GM18907 (cell line): Measurements from ENCODE around the gene CD59.

Experiments used
- ATAC-seq: cut with Tn5 transposase; IDR thresholded peaks from one replicate; pipeline ENCODE4 v1.9.1; 2021; ENCODE audit warnings: mild to moderate bottlenecking, moderate library complexity; ENCODE audit not compliant: unreplicated experiment

CD59 gene, protein sequence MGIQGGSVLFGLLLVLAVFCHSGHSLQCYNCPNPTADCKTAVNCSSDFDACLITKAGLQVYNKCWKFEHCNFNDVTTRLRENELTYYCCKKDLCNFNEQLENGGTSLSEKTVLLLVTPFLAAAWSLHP

DNA sequence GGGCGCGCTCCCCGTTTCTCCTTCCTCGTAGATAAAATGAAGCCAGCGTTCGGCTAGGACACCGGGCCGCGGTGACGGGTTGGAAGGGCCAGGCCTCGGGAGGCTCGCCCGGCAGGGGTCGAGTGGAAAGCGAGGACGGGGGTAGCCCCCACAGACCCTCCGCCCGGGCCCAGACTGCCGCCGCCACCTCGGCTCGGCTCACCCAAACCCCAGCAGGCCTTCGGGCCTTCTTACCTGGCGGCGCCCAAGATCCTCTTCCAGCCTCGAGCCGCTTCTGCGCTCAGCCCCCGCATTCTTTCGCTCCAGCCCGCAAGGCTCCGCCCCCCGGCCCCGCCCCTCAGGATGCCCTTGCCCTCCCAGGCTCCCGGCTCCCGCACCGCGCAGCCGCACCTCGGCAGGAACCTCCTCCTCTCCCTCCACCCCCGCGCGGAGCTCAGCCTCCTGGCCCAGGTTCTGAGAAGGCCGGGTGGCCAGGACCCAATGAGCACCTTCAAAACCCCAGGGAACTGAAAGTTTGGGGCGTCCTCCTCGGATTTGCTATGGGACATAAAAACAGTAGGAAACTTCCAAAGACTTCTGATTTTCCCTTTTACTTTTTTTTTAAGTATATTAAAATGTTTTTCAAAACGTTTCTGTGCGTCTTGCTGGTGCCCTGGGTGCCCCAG, at the start of gene CD59:
Gene CD59 (minus strand): TSS at position 276 of the 665 bp plus-strand sequence. CDS start 13,978 bp downstream, outside the sequence.
- peak; percentile 61 for ATAC-seq

DNA sequence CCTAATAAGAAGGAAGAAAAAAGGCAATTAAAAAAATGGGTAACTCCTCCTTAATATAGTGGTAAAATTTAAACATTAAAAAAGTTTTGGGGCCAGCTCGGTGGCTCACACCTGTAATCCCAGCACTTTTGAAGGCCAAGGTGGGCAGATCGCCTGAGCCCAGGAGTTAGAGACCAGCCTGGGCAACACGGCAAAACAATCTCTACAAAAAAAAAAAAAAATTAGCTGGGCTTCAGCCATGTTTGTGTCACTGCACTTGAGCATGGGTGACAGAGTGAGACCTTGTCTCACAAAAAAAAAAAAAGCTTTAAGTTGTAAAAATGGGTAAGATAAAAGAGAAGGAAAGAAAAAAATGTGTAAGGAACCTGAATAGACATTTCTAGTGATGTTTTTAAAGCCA, 49.4 kb upstream of the CD59 start:
- ATAC-seq = no peak

DNA sequence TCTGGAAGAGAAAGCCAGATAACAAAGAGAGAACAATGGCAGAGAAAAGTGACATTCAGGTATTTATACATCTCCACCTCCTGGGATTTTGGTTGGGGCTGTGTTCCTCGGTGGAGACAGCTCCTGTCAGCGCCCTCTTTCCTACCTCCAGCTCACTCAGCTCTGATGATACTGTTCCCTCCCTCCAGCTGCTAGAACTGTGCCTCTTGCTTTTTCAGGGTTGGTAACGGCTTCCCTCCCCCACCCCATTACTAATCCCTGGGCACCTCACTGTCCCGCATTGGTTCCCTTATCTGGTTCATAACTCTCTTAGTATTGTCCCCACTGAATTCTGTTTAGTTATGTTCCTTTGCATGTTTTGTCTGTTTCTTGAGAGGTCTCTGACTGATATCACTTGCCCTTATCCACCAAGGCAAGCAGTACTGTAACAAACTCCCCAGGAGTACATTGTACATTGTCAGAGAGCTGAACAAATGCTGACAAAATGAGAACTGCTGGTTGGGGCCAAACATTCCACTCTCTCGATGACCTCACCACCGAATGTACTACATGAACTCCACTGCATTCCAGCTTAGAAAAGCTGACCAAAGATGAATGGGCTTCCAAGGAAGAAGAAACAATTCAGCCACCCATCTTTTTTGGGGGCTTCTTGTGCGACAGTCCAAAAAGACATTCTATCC, 43.8 kb upstream of the CD59 start:
- ATAC-seq = no peak

DNA sequence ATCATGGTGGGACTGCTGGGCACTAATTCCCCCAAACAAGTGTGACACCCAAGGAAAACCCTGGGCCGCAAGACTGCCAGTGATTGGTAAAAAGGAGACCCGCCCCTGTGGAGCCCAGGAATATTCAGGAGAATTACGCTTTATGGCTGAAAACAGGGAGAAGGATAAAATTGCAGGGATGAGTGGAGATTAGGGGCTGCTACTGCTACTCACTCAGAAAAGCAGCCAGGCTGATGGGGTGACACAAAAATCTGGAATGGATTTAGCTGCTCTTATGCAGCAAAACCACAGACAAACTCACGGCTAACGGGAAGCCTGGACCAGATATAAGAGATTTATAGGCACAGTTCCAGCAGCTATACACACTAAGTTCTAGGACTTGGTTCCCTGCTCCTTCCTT, 42.5 kb upstream of the CD59 start:
- ATAC-seq = no peak

DNA sequence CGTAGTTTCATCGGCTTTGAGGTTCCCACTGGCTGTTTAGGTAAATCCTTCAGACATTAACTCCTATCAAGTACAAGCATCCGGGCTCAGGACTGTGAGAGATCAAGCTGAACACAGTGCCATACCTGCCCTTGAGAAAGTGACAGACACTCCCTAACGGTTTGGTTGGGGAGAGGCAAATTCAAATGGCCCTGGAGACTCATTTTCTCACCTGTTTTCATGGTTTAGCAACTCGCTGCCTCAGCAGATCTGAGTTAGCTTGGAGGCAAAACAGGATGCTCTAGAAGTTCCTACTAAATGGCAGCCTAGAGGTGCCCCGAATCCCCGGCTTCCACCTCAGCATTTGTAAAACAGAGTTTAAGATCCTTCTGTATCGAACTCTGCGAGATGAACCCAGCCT, 41.7 kb upstream of the CD59 start:
- no peak for ATAC-seq

DNA sequence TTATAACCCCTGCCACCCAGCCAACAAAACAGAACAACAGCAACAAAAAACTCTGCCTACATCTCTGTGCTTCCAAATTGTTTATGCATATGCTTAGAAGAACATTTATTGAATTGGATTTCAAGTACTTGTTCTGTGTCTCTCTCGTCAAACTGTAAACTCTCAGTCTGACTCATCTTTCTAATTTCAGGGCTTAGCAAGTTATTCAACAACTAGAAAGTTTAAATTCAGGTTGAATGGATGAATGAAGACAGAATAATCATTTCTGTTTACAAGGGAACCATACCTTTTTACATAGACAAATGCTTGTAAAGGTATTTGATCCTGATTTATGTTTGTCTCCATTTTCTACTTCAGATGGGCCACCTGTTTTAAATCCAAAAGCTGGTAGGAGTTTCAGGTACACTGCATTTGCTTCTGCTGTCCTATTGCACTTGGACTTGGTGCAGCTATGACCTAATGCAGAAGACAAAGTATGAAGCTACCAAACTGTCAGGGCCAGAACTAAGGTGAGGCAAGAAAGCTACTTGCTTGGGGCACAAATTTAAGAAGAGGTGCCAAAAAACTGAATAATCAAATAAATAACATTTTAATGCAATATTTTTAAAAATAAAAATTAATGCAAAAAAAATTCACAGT, 39.7 kb upstream of the CD59 start:
- peak; percentile 34 for ATAC-seq

DNA sequence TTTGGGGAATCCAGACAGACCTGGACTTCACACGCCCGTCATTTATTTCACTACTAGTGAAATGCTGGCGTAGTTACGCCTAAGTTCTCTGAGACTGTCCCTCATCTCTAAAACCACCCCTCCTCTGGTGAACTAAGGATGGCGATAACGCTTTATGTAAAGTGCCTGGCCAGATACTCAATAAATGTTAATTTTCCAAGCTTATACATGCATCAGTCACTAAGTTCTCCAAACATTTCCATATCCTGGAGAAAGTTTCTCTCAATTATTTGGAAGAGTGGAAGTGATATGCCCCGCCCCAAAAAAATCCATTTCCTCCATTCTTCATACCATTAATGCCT, 39.2 kb upstream of the CD59 start:
- no peak for ATAC-seq

DNA sequence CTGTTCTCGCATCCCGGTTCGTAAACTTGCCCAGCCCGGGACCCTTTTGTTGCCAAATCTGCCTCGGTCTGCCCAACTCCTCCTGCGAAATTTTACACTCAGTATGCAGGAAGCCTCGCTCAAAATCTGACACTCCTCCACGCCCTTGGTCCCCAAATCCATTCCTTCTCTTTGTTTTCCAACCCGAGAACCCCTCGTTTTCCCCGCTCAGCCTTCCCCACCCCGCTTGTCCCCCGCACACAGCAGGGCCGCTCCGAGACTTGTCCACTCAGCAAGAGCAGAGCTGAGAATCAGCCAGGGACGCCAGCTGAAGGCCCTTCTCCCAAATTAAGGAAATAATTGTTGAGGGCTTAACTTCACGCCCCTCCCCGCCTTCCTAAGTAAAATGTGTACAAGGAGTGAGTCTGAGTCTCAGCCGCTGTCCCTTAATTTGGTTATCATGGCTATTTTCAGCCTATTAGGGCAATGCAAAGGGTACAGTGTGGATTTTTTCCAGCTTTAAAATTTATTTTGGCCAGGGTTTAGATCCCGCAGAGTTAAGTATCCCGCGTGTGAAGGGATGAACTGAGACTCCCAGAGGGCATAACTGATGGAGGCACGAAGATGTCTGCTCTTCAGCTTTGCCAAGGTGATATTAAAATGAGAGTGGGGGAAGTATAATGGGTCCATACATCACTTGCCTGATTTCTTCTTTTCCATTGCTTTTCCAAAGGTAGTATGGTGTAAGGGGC, 38.7 kb upstream of the CD59 start:
- ATAC-seq = no peak

DNA sequence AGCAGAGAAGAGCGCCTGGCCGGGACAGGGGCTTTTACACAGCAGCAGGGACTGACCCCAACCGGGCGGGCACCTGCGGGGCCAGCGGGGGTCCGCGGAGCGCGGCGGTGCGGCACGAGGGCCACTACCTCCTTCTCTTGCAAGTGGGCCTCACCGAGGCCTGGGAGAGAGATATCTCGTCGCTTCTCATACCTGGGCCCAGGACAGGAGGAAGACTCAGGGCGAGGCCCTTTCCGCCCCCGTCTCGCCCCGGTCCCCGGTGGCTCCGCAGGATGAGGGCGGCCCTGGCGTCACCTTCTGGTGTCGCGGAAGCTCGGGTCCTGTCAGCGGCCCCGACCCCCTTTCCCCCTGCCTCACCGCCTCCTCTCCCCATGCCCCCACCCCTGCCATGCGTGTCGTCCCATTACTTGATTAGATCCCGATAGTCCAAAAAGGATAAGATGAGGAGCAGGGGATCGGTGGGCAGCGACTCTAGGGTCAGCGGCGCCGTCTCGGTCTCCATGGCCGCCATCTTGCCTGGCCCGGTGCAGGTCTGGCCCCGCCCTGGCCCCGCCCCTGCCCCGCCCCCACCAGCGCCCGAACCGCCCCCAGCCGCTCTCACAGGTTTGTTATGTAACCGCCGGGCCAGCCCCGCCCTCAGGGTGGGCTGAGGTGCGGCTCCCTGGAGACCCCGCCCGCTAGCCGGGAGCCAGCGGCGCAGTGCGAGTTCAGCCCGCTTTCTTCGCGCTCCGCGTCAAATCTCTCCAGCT, 37.9 kb upstream of the CD59 start, which contains the start of gene FBXO3:
Gene FBXO3 (minus strand): TSS at position 534 of the 749 bp plus-strand sequence. CDS start 23 bp downstream, at position 511.
- peak; percentile 73 for ATAC-seq

DNA sequence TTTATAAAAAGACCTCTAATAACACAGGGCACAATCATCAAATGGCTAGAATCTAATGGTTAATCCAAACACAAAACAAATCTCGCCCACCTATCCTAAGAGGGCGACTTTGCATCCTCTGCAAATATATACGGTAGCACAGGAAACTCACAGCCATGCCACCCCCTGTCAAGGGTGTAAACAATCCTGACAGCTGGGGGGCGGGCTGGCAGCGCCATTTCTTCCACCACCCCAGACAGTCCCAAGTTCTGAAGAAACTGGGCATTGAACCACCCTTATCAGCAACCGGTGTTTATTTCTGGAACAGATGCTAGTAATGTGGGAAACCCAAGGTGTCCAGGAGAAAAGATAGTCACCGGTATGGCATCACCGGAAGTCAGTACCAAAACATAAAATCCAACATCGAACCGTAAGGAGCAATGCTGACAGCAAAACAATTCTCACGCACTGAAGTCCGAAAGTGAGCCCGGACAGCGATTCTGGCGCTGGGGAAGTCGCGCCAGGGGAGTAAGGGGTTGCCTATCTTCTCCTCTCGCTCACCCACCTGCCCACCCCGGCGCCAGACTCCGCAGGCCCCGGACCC, 37.3 kb upstream of the CD59 start:
- peak; percentile 41 for ATAC-seq

DNA sequence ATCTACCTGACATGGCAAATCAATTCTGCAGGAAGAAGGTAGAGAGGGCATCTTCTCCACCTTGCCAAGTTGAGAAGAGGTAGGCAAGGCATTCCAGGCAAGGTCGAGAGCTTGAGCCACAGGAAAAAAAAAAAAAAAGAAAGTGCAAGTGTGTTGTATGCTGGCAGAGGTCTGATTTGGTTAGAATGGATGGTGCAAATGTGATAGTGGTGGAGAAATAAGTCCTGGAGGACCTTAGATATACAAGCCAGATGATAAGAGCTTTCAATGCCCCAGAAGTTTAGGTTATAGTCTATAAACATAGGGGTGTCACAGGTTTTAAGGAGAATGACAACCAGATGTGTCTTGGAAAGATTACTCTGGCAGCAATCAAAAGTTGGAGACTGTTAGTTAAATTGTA, 36.6 kb upstream of the CD59 start:
- ATAC-seq = no peak

DNA sequence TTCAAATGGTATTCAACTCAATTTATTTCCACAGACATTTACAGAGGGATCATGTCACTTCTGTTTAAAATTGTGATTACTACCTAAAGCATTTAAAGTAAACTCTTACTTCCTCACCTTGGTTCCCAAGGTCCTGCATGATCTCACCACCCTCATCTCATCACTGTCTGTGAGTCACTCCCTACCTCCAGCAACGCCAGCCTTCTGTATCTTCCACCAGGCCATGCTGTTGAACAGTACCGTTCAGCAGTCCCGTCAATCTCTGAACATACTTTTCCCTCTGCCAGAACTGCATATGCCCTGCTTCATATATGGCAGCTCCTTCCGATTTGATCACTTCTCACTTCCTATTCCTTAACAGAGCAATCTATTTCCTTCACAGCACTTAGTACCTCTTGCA, 36.1 kb upstream of the CD59 start:
- ATAC-seq = no peak

DNA sequence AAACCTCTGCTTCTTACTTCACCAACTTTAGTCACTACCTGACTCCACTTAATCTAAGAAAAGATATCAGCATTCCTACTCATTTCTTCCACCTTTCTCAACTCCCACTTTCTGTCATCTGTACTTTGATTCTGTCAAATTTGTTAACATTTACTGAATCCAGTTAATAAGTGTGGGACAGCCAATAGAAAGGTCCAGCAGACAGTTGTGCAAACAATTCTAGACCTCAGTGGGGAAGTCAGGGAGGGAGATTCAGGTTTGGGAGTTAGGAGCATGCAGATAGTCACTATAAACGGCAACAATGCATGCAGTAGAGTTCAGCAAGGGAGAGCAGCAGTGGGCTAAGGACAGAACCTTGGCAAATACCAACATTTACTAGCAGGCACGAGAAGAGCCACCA, 34.0 kb upstream of the CD59 start:
- no peak for ATAC-seq

DNA sequence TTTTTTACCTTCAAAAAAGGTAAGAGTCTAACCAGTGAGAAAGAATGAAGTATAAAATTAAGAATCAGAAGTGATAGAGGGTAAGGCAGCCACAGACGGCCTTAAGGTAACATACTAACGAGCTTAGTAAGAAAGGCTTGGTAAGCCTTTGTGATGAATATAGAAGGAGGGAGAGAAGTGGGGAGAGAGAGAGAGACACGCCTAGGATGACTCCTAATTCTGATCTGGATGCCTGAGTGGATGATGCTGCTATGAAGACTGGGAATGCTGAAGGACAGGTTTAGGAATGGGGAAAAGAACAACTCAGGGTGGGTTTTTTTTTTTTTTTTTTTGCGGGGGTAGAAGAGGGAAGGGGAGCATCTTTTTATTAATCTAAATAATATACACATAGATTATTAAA, 33.3 kb upstream of the CD59 start:
- no peak for ATAC-seq

DNA sequence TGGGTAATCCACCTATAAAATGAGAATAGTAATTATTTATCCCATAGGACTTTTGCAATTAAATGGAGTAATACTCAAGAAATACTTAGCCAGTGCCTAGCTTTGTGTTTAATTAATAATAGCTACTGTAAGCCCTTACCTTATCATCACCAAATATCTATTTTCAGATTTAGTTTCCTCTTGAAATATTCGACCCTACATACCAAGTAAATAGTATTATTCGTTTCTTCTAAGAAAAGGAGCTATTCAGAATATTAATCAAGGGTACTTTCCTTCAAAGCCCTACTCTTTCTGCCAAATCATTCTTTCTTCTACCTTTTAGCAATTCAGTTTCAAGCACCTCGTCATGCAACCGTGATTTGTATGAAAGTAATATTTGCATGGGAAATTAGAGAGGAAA, 31.4 kb upstream of the CD59 start:
- ATAC-seq = no peak

DNA sequence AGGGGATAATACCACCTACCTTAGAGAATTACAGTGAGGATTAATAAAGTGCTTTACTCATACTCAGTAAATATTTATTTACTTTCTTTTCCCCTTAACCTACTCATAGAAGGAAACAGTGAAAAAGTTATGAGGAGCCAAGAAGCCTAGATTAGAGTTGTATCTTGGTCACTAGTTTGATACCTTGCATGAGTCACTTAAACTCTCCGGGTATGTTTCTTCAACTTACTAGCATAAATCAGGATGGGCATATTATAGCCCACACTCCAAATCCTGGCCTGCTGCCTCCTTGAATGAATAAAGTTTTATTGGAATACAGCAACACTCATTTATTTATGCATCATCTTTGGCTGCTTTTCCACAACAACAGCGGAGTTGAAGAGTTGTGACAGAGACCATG, 29.9 kb upstream of the CD59 start:
- ATAC-seq = no peak

DNA sequence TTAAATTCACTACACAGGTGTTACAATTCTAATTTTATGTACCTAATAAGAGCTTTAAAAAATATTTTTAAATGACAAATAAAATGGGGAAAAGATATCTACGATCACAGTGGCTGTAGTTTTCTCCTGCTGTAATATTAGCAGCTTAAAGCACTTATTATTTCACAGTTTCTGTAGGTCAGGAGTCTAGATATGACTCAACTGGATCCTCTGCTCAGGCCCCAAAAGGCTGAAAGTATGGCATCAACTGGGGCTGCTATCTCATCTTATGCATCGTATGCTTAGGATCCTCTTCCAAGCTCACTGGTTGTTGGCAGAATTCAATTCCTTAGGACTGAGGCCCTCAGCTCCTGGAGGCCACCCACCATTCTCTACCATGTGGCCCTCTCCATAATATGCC, 25.2 kb upstream of the CD59 start:
- ATAC-seq = peak; percentile 80

DNA sequence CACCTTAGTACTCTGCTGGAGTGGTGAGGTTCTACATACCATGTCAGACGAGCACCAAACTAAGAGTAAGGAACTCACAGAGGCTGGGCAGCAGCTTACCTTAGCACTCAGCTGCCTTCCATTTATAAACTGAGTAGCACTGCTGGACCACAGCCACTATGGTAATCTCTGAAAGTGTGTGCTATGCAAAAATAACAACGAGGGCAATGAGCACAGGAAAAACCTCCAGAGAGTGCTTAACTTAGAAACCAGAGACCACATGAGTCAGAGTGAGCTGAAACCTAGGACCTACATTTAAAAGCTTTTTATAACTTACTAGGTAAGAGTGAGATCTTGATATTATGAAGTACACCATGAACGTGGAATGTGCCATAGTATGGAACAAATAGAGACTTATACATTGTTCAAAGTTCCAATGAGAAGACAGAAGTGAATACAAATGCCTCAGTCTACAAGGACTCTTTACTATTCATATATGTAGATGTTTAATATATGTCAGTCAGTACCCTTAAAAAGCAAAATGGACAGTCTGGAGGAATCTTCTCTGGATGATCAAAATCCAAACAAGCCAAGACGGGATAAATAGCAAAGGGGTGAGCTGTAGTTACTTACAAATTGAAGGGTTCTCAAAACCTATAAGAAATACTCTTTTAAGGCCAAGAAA, 17.2 kb upstream of the CD59 start:
- ATAC-seq = peak; percentile 88

DNA sequence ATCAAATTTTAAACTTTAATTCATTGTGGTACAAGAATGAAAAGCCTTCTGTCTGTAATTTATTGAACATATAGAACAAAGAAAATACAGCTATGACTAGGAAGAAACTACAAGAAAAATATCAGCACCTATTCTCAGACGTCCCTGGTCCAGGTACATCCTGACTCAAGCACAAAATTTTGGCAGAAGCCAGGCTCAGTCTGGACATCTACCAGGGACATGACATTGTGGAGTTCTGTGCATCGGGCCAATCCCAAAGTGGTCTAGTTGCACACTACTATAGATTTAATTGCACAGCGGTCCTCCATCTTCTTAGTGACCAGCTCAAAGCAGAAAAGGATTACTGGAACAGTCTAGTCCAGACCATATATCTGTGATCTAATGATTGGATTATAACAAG, 15.7 kb upstream of the CD59 start:
- ATAC-seq = no peak

DNA sequence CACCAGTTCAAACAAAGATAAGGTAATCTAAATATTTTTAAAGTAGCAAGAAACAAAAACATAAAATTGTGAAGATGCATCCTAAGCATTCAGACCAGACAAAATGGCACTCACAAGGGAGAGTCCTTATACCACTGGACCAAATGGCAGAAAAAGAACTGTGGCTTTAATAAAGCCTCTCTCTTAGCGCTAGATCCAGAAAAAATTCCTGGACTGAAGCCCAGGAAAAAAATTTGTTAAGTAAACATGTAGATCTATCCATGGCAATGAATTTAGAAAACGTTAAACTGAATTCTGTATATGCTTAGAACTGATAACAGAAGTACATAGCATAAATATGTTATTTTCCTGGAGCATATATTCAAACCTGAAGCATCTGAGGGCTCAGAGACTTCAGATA, 11.8 kb upstream of the CD59 start:
- ATAC-seq = no peak
